ENCODE results near the gene ZNF469. TPM values are rescaled to one million over a fixed set of nuclear protein-coding genes. Genes with fewer than 3 reads are reported as not detected.

The ZNF469 gene
- total RNA-seq, 1 donor from 2014 or later, result 1.5 TPM

DNA sequence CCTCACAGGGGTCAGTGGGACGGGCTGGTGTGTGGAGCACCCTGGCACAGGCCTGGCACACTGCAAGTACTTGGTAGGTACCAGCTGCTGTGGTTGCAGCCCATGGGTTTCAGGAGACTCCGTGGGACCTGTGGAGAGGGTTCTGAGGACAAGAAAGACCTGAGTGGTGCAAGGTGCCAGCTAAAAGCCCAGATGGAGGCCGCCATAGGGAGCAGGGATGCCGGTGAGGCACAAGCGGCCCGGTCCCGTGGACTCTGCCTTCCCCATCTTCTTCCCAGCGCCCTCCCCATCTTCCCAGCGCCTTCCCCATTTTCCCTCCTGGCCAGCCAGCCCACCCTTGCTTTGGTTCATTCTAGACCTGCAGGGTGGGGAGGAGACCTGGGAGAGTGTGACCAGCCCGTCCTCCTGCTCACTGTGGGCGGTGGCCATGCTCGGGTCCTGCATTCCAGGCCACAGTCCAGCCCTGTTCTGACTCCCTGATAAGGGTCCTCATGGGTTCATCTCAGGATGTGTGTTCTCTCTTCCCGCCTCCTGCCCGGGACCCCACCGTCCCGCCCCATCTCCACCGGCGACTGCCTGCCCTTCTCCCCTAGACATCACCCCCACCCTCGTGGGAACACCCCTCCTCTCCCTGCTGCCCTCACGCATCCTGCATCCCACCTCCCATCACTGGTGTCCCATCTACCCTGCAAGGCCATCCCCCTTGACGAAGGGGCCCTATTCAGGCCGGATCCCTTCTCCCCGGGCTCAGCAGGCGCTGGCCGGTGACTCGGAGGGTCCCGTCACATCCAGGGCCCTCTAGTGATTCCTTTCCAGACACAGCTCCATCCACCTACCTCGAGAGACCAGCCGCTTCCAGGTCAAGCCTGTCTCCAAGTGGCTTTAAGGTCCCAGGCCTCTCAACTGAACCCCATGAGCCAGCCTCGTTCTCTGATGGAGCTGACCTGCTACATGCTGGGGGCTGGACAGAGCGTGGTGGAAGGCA lies 3.4 kb downstream of the ZNF469 start:
- intact Hi-C loops (cut with DNase I), result no loop called here
- DNase-seq (ENCODE audit: low spot score), result no peak

DNA sequence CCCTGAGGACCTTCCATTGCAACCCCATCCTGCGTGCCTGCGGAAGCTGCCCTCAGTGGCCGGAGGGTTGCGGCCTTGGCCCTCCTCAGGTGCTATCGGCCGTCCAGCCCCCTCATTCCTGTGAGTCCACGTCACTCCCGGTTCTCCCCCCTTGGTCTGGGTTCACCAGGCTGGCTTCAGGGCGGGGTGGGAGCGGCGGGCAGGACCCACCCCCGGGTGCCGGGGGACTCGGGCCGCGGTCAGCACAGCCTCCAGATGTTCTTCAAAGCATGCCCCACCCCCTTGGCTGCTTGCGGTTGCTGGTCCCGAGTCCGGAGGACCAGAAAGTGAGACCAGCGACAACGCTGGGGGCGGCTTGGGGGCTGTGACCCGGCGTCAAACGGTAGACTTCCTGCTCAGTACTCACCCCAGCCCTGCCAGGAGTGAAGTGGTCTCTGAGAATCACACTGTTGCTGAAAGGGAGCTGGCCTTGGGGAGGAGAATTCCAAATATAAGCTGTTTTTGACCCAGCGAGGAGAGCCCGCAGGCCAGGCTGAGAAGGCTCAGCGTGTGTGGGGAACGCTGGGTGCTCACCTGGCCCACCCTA lies 4.5 kb downstream of the ZNF469 start:
- intact Hi-C loops (cut with DNase I), result no loop called here
- no peak for DNase-seq (ENCODE audit: low spot score)

DNA sequence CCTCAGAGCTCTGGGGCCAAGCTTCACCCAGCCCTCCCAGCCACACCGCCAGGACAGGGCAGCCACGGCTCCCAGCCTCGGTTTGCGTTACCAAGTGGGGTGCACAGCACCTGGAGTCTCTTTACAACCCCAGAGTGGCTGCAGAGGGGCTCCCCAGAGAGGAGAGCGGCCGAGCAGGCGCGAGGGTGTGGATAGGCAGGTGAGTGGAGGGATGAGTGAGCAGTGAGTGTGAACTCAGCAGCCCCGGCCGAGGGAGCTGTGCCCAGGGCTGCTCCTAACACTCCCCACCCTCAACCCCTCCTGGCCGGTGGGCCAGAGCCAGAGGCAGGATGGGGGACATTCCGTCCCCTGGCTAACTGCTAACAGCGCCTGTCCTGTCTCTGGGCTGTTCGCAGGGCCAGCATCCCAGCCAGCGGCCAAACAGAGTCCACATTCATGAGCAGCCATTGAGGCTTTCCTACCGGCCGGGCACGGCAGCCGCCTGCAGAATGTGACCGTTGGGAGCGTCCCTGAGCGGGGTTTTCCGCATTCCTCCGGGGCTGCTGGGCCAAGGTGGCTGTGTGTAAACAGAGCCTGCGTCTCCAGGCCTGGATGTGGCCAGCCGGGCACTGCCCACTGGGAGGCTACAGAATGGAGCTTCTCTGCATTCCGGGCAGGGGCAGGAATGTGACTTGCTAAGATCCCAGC lies 5.3 kb downstream of the ZNF469 start:
- intact Hi-C loops (cut with DNase I), result no loop called here
- no peak for DNase-seq (ENCODE audit: low spot score)

DNA sequence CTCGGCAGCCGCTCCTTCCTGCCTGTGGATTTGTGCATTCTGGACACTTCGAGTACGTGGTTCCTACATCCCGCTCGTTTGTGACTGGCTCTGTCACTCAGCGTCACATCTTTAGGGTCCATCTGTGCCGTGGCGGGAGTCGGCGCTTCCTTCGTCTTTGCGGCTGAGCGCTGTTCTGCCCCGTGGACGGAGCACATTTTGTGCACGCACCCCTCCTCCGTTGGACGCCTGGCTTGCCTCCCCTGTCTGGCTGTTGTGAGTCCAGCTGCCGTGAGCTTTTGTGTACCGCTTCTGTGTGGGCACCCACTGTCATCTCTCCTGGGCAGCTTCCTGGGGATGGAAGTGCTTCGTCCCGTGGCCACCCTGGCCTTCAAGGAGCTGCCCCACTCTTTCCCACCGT lies 6.4 kb downstream of the ZNF469 start:
- DNase-seq (ENCODE audit: low spot score), result no peak

DNA sequence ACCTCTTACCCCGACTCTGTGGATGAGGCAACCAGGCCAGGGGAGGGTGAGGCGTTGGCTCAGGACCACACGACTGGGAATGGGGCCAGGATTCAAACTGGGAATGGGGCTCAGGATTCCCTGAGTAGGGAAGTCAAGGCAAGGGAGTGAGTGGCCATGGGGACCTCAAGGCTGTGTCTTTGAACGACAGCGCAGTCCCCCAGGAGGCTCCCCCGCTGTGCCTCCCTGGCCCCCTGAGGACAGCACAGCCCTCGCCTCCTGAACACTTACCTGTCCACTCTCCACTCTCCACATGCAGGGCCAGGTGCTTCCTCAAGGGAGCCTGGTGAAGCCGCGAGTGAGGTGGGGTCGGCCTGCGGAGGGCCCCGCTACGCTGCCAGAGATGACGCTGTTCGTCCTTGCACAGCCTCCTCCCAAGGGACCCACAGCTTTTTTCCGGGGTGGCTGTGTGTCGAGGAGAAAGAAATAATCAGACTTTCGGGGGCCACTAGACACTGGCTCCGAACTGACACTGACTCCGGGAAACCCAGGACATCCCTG lies 6.9 kb downstream of the ZNF469 start:
- no peak for DNase-seq (ENCODE audit: low spot score)
- intact Hi-C loops (cut with DNase I), result no loop called here

More for the DNA sequence above, 6.4 kb downstream of the ZNF469 start:
- intact Hi-C loops (cut with DNase I), result no loop called here

DNA sequence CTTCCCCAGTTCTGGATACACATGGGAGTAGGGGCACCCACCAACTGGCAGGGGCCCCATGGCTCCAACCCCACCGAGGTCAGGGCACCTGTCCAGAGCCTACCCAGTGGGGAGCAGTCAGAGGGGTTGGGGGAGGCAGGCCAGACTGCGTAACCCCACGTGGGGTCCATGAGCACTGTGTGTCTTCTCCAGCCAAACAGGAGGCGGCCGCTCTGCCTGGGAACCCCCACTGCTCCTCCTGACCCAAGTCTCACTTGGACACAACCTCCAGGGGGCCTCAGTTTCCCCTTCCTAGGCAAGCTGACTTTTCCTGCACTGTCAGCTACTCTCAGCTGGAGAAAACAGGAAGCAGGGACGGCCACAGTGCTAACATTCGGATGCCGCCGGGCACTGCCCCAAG lies 7.5 kb downstream of the ZNF469 start:
- intact Hi-C loops (cut with DNase I), result no loop called here
- no peak for DNase-seq (ENCODE audit: low spot score)

DNA sequence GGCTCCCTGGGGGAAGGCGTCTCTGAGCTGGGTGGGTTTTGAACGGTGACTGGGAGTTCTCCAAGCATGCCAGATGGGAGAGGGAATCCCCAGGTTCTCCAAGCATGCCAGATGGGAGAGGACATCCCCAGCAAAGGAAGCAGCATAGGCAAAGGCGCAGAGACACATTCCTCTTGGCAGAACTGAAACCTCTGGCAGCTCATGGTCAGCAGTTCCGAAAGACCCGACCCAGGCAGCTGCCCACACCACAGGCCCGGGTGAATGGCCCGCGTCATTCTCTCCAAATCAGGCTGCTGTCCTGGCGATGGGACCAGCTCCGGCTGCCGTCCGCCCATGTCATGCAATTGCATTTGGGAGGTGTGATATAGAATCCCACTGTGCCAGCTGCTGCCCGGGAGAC lies 8.0 kb downstream of the ZNF469 start:
- no peak for DNase-seq (ENCODE audit: low spot score)
- intact Hi-C loops (cut with DNase I), result no loop called here

DNA sequence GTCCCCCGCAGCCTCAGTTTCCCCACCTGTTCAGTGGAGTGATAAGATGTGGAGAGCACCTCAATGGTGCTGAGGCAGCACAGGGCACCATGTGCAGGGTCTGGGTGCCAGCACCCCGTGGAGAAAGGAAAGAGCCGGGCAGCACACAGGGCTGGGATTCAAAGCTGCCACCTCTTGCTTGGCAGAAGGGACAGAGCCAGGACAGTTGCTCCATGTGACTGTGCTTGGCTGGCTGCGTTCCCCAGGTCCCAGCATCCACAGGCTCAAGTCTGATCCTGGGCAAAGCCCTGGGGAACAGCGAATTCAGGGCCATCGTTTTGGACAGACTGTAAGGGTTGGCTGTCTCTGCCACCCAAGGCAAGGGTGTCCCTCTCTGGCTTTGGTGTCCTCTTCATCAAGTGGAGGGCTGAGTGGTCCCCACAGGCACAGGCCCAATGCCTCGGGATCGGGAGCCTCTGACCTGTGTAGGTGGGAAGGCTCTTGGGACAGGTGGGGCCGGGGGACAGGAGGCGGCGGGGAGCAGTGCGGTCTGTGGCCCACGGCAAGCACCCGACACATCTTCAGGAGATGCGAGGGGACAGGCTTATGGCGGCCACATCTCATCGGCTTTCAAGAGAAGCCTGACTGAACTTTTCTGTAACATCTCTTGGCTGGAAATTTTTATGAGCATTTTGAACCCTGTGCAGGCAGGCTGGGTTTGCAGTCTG lies 8.5 kb downstream of the ZNF469 start:
- DNase-seq (ENCODE audit: low spot score), result no peak
- intact Hi-C loops (cut with DNase I), result no loop called here

DNA sequence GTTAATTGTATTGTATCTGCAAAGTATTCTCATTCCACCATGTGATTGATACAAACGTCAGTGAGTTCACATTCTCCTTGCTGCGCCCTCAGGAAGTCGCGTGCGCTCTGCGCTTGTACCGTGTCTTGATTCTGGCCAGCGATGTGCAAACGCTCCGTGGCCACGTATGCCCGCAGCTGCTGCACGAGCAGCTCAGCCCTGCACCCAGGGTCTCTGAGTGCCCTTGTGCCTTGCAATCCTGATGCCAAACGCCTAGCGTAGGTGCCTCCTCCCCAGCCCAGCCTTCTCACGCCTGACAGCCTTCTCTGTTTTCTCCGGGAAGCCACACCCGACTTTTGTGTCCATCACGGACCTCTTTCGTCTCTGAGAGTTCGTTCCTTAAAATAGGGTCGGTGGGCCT lies 9.4 kb downstream of the ZNF469 start:
- intact Hi-C loops (cut with DNase I), result no loop called here
- no peak for DNase-seq (ENCODE audit: low spot score)

DNA sequence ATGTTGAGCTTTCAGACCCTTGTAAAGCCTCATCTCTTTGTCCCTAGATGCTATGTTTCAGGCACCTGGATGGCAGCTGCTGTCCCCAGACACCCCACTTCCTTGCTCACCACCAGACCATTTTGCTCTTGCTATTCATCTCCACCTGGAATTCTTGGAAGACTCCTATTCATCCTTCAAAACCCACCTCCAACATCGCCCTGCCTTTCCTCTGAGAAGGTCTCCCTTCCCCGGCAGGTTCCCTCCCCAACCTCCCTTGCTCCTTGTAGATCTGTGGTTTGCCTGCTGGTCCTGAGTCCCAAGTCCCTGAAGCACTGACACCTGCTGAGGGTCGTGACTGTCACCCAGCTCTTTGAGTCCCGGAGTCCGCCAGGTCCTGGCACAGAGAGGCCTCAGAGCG lies 9.9 kb downstream of the ZNF469 start:
- intact Hi-C loops (cut with DNase I), result no loop called here
- DNase-seq (ENCODE audit: low spot score), result no peak

DNA sequence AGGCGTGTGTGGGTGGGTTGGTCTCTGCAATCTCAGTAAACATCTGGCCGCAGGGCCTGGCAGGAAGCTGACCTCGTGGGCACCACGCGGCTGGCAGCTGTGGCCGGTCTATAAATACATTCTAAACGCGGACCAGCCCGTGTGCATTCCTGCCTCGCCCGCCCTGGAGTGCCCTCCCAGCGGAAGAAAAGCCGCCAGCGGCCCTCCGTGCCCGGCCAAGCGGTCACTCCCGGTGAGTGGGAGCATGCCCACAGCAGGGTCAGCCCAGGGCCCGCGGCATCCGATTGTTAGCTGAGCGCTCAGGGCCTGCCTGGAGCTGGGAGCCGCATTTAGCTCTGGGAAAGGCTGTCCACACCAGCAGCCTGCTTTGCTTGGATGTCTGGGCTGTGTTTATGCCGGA lies 10.3 kb downstream of the ZNF469 start:
- intact Hi-C loops (cut with DNase I), result no loop called here
- peak; percentile 87 for DNase-seq (ENCODE audit: low spot score)

DNA sequence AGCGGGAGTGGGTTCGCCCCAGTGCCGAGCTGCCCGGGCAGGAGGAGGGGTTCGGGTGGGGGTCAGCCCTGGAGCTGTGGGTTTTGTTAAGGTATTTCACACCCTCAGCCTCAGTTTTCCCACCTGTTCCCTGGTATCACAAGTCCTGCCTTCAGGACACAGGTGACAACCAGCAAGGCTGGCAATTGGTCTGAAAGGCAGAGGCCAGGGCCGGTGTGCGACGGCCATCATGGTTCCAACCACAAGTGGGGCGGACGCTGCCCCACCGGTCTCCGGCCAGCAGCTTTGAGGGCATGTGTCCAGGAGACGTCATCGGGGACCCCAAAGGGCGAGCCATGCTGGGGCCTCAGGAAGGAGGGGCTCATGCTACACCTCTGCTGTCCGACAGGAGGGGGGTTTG lies 10.8 kb downstream of the ZNF469 start:
- intact Hi-C loops (cut with DNase I), result no loop called here
- no peak for DNase-seq (ENCODE audit: low spot score)

DNA sequence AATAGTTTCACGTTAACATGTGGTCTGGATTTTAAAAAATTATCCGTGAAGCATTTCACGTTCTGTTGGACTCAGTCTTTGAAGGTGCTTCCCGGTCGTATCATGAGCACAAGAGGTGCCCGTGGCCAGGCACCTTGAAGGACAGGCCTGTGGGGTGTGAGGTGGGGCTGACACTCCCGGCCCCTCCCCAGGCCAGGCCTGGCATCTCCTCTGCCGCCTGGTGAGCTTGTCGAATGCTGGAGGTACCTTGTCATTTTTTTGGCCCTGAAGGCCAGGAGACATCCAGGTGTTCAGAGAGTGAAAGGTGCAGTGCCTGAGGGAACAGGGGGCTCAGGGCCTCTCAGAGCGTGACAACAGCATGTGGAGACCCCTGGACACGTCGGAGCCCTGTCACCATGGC lies 11.7 kb downstream of the ZNF469 start:
- no peak for DNase-seq (ENCODE audit: low spot score)

DNA sequence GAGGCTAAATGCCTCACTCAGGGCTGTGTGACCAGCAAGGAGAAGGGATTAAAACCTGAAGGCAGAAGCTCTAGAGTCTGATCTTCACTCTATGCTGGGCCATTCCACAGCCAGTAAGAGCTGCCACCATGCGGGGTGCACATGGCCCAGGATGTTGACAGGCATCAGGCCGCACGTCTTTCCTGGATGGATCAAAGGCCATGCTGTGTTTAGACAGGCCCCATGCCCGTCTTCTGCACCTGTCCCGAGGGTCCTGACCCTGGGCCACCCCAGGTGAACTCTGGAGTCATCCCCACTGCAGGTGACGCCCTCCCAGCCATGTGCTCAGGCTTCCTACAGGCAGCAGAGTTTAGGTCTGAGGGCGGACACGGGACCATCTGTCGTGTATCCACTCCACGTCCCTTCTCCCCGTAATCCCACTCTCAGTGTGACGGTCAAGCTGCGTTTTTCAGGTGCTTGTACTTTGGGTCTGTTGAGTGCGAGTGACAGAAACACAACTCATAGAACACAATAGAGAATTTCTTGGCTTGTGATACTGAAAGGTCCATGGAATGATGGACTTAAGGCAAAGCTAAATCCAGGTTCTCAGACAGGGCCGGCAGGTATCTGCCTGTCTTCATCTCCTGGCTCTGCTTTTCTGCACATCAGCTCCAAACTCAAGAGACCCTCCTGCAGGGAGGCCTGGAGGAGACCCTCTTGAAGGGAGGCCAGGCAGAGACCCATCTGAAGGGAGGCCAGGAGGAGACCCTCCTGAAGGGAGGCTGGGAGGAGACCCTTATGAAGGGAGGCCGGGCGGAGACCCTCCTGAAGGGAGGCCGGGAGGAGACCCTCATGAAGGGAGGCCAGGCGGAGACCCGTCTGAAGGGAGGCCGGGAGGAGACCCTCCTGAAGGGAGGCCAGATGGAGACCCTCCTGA lies 13.2 kb downstream of the ZNF469 start:
- DNase-seq (ENCODE audit: low spot score), result no peak
- intact Hi-C loops (cut with DNase I), result no loop called here

More for the DNA sequence above, 11.7 kb downstream of the ZNF469 start:
- intact Hi-C loops (cut with DNase I), result no loop called here

DNA sequence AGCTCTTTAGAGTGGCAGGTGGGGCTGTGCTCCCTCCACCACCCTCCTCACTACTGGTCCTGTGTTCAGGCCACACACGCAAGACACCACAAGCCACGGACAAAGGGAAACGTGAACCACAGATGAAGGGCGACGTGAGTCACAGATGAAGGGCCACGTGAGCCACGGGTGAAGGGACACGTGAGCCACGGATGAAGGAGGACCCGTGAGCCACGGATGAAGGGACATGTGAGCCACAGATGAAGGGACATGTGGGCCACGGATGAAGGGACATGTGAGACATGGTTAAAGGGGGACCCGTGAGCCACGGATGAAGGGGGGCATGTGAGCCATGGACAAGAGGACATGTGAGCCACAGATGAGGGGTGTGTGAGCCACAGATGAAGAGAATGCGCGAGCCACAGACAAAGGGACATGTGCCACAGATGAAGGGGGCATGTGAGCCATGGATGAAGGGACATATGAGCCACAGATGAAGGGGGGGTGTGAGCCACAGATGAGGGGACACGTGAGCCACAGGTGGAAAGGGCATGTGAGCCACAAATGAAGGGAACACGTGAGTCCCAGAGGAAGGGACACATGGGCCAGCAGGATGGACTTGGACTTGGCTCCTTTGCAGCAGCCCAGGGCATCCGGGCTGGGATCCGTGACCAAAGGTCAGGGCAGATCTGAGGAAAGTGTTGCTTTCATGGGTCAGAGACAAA lies 15.6 kb downstream of the ZNF469 start:
- intact Hi-C loops (cut with DNase I), result no loop called here
- DNase-seq (ENCODE audit: low spot score), result no peak

DNA sequence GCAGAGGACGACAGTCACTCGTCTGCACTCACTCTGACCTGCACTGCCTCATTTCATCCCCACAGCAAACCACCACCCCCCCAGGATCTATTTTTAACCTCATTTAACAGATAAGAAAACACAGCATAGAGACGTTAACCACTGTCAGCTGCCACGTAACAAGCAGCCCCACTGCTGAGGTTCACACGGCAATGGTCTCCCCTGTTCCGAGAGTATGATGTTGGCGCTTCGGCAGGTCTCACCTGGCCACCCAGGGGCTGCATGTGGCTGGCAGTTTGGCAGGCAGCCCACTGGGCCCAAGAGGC lies 16.1 kb downstream of the ZNF469 start:
- intact Hi-C loops (cut with DNase I), result no loop called here
- DNase-seq (ENCODE audit: low spot score), result no peak

DNA sequence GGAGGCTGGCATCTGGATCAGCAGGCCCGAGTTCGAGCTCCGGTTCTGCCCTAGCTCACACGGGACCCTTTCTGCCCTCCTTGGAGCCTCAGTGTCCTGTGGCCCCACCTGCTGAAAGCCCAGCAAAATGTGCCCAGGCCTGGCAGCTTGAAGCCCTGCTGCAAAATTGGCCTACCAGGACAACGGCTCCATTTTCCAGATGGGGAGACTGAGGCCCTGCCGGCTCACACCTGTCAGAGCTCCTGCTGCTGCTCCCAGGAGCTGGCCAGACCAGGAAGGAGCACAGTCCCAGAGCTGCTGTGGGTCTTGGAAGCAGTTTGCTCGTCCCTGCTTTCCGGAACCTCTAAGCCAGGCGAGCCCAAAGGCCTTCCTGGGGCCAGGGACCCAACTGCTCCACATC lies 17.4 kb downstream of the ZNF469 start:
- DNase-seq (ENCODE audit: low spot score), result no peak
- intact Hi-C loops (cut with DNase I), result no loop called here

DNA sequence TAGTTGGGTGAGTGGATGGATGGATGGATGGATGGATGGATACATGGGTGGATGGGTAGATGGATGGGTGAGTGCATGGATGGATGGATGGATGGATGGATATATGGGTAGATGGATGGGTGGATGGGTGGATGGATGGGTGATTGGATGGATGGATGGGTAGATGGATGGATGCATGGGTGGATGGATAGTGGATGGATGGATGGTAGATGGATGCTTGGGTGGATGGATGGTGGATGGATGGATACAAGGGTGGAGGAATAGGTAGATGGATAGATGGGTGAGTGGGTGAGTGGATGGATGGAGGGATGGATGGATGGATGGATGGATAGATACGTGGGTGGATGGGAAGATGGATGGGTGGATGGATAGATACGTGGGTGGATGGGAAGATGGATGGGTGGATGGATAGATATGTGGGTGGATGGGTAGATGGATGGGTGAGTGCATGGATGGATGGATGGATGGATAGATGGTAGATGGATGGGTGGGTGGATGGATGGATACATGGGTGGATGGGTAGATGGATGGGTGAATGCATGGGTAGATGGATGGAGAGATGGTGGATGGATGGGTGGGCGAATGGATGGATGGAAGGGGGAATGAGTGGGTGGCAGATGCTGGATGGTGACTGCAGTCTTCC lies 19.0 kb downstream of the ZNF469 start:
- no peak for DNase-seq (ENCODE audit: low spot score)
- intact Hi-C loops (cut with DNase I), result no loop called here
